ENCODE measurements around the gene KRTAP9-7.

Gene KRTAP9-7

GRCh38 chr17:41325611-41326010 is 50.1 kb downstream of the KRTAP9-7 start:
- DNase-seq = no peak
- no peaks in the 10 kb centered on the region for H3K36me3 ChIP-seq
- H3K27me3 ChIP-seq (ENCODE audit: insufficient read depth, low read depth, severe bottlenecking) = peaks cover 92% of the 10 kb centered on the region
- H3K9me3 ChIP-seq (ENCODE audit: severe bottlenecking) = peaks cover 4% of the 10 kb centered on the region
- no peak overlapping the region for H3K4me3 ChIP-seq (ENCODE audit: low read depth, low read length)
- H3K27ac ChIP-seq = no peak overlapping the region
- TF ChIP-seq CTCF (IDR thresholded peaks at IDR 0.05; ENCODE audit: low read depth, low read length) = no peak

All from WERI-Rb-1 (cell line).